COR-L47 (cell line): ENCODE results near the gene JADE1.

Experiments used
- DNase-seq: peaks from one replicate; lab custom pipeline; 2025; lab: John Stamatoyannopoulos, UW

Gene JADE1

DNA sequence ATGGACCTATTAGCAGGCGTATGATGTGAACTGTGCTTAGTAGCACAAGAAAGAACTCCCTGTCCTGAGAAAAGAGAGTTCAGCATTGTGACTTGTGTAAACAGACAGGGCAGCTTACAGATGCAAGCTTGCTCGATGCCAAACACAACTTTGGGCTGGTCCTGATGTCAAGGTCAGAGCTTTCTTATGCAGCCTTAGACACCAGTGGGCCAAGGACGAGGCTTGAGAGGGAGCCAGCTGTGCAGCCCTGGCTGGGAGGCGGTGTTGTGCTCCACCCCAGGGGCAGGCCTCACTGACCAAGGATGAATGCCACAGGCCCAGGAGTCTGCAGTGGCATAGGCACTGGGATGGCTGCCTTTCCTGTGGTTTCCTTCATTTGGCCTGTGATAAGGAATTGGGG, 35.4 kb downstream of the JADE1 start:
- no peak for DNase-seq

DNA sequence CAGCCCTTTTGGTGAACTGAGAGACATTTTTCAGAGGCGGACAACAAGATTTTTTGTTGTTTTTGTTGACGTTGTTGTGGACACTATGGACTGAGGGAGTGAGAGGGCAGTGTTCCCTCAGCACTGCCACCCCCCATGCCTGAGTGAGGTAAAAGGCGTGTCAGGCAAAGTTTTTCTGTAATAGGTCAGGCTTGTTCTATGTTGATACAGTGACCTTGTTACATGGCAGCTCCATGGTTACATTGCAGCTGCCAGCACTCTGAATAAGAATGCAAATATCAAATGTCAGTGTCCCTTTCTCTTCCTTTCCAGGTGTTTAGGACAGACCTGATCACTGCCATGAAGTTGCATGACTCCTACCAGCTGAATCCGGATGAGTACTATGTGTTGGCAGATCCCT, 36.6 kb downstream of the JADE1 start:
- no peak for DNase-seq

DNA sequence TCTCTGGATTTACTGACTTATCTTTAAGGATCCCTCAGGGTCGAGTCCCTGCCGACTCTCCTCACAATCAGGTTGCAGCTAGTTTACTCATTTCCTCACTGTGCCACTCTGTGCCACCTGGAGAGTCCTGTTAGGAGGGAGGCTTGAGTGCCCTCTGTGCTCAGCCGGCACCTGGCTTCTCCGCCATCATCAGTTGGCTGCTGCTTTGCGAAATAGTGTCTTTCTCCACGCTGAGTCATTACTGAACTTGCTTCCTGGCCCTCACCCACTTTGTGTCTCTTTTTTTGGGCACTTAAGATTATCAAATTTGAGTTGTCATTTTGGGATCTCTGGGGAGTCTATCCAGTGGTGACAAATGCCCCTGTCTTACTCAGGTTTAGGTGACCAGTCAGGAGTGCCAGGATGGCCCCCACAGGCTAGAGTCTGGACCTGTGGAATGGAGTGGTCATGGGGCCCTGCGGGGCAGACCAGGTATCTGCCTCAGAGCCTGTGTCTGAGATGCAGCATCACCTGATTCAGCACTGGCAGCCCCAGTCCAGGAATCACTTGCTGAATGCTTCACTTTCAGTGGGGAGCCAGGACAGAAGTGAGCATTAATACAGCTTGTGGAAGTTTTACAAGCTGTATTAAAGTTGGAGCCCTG, 37.7 kb downstream of the JADE1 start:
- DNase-seq, result no peak

DNA sequence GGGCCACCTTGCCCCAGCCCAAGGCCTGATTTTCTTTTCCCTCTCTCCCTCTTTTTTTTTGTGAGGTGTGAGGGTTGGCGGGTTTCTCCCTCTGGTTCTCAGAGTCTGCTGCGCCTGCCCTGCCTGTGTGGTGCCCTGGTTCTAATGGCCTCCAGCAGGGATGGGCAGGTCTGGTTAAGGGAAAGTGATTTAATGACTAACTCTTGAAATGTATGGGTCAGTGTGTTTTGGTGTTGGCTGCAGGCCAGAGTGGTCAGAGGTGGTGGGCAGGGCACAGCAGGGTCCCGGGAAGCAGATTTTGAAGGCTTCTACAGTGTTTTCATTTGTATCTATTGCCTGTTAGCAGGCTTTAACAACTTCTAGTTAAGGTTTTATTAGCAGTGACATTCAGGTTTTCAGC, 39.0 kb downstream of the JADE1 start:
- no peak for DNase-seq

- DNase-seq, result no peak
Measured at GRCh38 chr4:128850252-128850651, 40.8 kb downstream of the JADE1 start.

DNA sequence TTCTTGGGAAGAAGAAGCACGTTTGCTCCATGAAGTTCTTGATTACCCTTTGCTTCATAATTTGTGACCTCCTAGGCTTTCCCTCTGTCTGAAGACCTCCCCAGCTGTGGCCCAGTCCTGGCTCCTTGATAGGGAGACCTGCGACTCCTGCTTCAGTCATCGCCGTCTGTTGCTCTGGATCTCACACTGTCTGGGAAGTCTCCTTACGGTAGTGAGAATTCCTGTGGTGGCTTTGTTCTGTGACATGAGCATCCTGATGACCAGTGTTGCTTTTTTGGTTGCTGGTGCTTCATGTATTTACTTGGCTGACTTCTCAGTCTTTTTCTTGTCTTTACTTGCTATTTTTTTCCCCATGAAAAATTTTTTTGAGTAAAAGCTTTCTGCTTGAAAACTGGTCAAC, 44.2 kb downstream of the JADE1 start:
- DNase-seq, result no peak

- no peak for DNase-seq
Measured at GRCh38 chr4:128854433-128854832, 44.9 kb downstream of the JADE1 start.

- DNase-seq, result no peak
Measured at GRCh38 chr4:128855621-128856020, 46.1 kb downstream of the JADE1 start.

GRCh38 chr4:128856246-128856645, 46.7 kb downstream of the JADE1 start:
- no peak for DNase-seq

DNA sequence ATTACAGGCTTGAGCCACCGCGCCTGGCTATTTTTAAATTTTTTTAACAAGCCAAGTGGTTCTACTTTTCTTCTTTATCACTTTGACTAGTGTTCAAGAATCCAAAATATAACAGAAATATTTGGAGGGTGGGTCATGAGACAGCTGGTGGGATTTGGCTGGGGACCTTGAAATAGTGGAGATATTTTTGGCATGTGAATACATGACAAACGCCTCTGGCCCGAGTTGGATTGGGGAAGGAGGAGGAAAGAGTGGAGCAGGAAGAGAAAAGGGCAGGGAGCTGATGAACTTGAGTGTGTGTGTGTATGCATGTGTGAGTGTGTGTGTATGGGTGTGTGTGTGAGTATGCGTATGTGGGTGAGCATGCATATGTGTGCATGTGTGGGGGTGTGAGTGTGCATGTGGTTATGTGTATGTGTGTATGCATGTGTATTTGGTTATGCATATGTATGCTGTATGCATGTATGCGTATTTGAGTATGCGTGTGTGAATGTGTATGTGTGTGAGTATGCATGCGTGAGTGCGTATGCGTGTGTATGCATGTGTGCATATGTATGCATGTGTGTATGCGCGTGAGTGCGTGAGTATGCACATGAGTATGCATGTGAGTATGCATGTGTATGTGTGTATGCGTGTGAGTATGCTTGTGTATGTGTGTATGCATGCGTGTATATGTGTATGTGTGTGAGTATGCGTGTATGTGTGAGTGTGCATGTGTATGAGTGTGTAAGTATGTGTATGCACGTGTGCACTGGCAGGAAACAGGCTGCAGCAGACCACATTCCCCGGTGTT, 49.6 kb downstream of the JADE1 start:
- DNase-seq, result no peak

DNA sequence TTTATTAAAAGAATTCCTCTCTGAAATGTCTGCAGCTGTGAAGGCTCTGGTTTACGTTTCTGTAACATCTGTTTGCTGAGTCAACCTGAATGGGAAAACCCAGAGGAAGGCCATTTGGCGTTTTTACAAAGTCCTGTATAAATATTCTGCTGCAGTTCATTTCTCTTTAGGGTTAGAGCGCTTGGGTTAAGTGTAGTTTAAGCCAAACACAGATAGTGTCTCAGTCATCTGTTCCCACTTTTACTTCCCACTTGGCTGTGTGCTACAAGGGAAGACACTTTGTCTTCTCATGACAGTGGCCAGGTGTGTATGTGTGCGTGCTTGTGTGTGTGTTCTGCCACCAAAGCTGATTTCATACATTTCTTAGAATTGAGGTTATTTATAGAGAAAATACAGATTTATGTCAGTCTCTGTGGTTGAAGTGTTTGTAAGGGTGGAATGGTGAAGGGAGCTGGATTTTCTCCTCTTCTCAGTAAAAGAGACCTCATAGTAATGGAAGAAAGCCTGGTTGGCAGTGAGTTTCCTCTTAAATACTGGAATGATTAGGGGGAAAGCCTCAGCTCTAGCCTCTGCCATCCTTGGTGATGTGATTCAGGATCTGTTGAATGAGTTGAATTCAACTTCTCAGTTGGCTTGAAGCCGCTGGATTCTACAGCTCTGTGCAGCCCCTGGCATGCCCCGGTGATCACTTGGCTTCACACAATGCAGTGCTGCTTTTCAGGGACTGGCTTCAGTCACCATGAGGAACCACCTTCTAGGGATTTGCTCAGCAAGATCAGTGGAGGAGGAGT, 50.6 kb downstream of the JADE1 start:
- DNase-seq, result no peak

GRCh38 chr4:128861856-128862518, 52.5 kb downstream of the JADE1 start:
- no peak for DNase-seq

DNA sequence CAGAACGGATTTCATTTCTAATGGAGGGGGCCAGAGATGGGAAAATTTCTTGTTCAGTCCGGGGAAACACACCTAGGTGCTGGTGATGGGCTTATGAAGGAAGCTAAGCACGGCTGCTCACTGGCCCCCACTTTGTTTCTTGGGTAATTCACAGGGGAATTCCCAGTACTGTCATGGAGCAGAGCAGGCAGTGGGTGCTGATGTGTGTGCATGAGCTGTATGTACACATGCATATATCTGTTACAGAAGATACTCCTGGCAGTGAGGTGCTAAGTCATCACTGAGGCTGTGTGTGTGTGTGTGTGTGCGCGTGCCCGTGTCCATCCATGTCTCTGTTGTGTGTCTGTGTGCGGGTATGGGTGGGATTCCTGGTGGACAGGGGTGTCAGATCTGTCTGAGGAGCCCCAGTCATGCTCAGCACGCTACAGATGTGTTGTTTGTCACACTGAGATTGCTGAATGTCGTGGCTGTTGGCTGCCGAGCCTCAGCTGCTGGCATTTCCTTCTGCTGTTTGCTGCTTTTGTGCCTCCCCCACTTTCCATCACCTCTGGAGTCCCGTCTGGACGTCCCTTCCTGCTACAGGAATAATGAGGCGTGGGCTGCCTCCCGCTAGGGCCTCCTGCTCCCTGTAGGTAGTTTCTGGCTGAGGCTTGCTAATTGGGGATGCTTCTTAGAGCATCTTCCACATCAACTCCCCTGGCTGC, 53.3 kb downstream of the JADE1 start:
- no peak for DNase-seq

GRCh38 chr4:128863312-128864075, 54.0 kb downstream of the JADE1 start:
- DNase-seq, result peak; percentile 46

DNA sequence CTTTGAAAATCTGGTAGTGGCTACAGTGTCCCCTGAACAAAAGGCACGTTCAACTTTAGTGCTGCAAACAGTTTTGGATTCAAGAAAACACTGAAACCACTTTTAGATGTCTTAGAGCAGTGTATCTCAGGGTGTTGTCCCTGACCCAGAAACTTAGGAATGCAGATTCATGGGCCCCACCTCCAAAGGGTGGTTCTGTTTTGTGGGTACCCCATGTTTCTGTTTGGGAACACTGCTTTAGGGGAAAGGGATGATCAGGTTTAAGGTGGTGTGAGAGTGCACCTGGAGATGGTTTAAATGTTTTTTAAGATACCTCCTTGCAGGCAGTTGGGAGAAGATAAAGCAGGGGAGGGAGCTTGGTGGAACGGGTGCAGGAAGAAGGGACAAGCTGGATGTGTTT, 55.6 kb downstream of the JADE1 start:
- DNase-seq, result no peak

- no peak for DNase-seq
Measured at GRCh38 chr4:128866269-128866668, 56.8 kb downstream of the JADE1 start.

DNA sequence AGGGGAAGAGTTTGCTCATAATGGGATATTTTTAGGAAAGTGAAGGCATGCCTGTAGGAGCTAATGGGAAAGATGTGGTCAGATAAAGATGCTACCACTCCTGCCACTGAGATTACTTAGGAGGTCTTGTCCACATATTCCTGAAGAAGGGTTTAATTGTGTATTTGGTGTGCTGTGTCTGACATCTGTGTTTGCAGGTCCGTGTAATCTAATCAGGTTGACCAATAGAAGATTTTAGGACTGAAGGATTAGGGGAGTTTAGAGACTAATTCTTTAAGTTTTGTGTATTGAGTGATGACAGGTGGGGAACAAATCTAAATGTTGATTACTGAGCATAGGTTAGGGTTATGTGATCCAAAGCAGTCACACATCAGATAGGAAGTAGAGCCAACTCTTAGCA, 57.2 kb downstream of the JADE1 start:
- DNase-seq, result no peak

DNA sequence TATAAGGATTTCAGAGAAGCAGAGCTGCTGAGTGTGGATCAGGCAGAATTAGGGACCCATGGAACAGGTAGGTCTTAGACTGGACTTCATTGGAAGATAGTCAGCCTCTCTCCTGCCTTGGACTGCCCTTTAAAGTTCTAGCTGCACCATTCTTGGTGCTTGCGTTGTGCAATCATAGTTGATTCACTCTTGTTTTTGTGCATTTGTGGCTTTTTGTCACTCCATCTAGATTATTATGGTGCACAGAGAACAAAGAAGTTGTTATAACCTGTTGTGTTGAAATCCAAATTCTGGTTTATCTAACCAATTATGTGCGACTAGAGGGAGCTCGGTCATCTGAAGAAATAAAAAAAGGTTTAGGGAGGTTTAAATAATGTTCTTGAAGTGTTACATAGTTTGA, 59.3 kb downstream of the JADE1 start:
- no peak for DNase-seq

DNA sequence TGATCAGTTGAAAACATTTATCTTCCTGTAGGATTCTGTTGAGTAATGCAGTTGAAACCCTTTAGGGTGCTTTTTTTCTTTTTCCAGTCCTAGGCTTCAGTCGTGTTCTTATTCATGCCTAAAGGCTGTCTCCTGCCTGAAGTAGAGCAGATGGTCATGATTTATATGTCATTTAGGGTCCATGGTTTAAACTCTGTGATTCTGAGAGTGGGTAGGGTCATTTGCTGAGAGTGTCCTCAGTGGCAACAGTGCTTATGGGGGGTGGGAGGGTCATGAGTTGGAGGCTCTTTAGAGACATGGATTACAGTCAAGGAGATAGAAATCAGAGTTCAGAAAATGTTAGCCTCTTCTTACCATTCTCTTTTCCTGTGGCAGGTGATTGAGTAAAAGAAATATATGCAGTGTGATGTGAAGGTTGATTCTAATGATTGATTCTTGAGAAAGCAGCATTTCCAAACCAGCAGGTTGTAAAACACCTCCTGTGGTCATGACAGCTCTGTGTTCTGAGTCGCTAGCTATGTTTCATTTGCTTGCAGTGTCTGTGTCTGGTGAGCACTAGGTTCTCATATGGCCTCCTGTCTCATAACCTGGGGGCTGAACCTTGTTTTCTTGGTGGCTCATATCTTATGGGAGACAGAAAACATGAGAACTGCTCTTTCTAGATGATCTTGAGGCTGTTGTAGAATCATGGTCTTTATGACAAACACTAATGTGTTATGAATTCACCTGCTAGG, 60.4 kb downstream of the JADE1 start:
- DNase-seq, result no peak

- no peak for DNase-seq
Measured at GRCh38 chr4:128871948-128872347, 62.4 kb downstream of the JADE1 start.
